HG02610 (cell line): ENCODE measurements around the gene TRIM54.
A peak's percentile ranks its signal among the peaks of the same experiment; 100 is the strongest.

ENCODE experiments used
- ATAC-seq: cut with Tn5 transposase; IDR thresholded peaks from one replicate; pipeline ENCODE4 v1.9.1; 2021; ENCODE audit warnings: mild to moderate bottlenecking, moderate library complexity; ENCODE audit not compliant: unreplicated experiment

Gene TRIM54

DNA sequence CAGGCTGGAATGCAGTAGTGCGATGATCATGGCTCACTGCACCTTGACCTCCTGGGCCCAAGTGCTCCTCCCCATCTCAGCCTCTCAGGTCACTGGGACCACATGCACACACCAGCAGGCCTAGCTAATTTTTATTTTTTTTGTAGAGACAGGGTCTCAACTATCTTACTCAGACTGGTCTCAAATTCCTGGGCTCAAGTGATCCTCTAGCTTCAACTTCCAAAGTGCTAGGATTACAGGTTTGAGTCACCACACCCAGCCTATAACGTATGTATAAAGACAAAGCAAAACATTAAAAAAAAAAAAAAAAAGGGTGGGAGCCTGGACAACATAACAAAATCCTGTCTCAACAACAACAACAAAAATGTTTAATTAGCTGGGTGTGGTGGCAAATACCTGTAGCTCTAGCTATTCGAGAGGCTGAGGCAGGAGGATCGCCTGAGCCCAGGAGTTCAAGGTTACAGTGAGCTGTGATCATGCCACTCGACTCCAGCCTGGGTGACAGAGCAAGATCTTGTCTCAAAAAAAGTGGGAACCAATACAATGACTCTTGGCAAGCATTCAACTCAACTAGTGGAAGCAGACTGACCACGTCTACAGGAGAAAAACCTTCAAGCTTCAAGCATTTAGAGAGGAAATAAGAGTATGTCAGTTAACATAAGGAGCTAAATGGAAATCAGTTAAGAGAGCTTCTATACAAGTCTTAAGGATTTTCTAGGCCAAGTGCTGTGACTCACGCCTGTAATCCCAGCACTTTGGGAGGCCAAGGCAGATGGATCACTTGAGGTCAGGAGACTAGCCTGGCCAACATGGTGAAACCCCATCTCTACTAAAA lies 71.8 kb downstream of the TRIM54 start:
- ATAC-seq: no peak

DNA sequence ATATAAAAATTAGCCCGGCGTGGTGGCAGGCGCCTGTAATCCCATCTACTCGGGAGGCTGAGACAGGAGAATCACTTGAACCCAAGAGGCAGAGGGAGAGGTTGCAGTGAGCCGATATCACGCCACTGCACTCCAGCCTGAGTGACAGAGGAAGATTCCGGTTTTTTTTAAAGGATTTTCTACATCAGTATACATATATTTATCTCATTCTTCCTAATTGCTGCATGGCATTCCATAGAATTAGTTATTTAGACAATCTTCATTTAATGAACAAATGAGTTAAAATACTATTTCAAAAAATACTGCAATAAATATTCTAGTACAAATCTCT lies 72.3 kb downstream of the TRIM54 start:
- ATAC-seq: no peak

DNA sequence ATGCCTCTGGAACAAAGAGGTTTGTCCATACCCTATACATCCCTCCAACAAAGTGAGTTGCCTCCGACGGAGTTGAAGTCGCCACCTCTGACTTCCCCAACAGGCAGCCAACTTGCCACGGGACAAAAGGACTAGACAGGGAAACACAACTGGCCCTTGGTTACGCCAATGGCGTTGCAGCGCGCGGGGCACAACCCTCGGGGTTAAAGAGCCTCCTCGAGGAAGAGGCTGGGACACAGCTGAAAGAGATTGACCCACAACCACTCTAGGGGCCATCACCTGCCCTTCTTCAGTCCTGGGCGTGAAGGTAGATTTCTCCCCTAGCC lies 73.8 kb downstream of the TRIM54 start:
- ATAC-seq: peak; percentile 31

DNA sequence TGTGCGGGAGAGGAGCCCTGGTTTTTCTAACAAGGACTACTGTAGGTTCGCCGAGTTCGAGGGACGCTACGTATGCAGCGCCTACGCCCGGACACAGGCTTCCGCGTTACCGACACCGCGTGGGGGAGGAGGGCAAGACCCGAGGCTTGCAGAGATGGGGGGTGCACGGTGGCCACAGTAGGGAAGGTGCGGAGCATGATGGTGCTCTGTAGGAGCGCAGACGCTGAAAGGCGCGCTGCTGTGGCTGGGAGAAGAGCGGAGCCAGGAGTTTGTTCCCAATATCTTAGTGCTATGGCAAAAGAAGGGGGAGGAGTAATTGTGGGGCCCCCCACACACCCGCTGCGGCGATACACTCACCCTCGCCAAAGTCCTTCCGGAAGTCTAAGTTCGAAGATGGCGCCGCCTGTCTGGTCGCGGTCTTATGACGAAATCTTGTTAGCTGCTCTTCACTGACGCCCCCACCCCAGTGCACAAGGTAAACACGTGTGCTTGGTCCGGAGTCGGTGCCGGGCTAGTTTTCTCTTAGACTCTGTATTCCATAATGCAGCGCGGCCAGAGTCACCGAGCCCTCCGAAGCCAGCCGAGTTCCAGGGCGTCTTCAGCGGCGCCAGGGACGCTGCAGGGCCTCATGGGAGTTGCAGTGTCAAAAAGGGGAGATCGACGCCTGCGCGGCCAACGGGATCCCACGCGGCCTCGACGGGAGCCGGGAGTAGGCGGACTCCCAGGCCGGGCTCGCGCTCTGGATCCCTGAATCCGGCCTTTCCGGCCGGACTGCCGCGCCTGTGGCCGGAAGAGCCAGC lies 74.4 kb downstream of the TRIM54 start, which contains the start of gene GTF3C2:
Gene GTF3C2, minus strand, starts transcription at position 383 of the 800 bp plus-strand sequence. CDS start 13,210 bp downstream, outside the sequence.
- peak; percentile 80 for ATAC-seq
